GM12878 (cell line): ENCODE measurements around the gene ATF4. TPM values are rescaled to one million over a fixed set of nuclear protein-coding genes. Genes with fewer than 3 reads are reported as not detected.

Experiments used
- ASH2L ChIP-seq: fragments of 300-600, 200-600 bp; sonication (generic); IDR thresholded peaks from 2 replicates; pipeline ENCODE4 v1.6.1; 2017; ENCODE audit warnings: low read depth, mild to moderate bottlenecking, borderline replicate concordance
- BCL3 ChIP-seq: IDR thresholded peaks from 2 replicates; pipeline ENCODE4 v1.6.1; 2011; ENCODE audit warnings: borderline replicate concordance, low read depth, mild to moderate bottlenecking, moderate library complexity, low read length; ENCODE audit not compliant: insufficient read depth, poor library complexity, severe bottlenecking
- CBFB ChIP-seq: IDR thresholded peaks from 2 replicates; pipeline ENCODE4 v1.6.1; 2016; ENCODE audit warnings: antibody characterized with exemption, low read depth
- CREB1 ChIP-seq: IDR thresholded peaks from 2 replicates; pipeline ENCODE4 v1.6.1; 2012; ENCODE audit warnings: low read depth, mild to moderate bottlenecking, inconsistent platforms
- DPF2 ChIP-seq: fragments of 450-650 bp; IDR thresholded peaks from 2 replicates; pipeline ENCODE4 v1.6.1; 2017; ENCODE audit warnings: mild to moderate bottlenecking
- E2F4 ChIP-seq: IDR thresholded peaks from 2 replicates; pipeline ENCODE4 v1.6.1; 2012; ENCODE audit warnings: low read depth, low read length, improper control_type of control experiment
- ESRRA ChIP-seq: IDR thresholded peaks from 2 replicates; pipeline ENCODE4 v1.6.1; 2012; ENCODE audit warnings: mild to moderate bottlenecking, low read length, improper control_type of control experiment
- HDGF ChIP-seq: fragments of 450-650 bp; IDR thresholded peaks from 2 replicates; pipeline ENCODE4 v1.6.1; 2016; ENCODE audit warnings: antibody characterized with exemption
- LARP7 ChIP-seq: fragments of 450-650 bp; IDR thresholded peaks from 2 replicates; pipeline ENCODE4 v1.6.1; 2017; ENCODE audit warnings: mild to moderate bottlenecking
- PBX3 ChIP-seq: IDR thresholded peaks from 2 replicates; pipeline ENCODE4 v1.6.1; 2011; ENCODE audit warnings: mild to moderate bottlenecking, low read depth, low read length, moderate library complexity; ENCODE audit not compliant: insufficient replicate concordance
- POLR2A ChIP-seq: IDR thresholded peaks from 2 replicates; pipeline ENCODE4 v1.6.1; 2011; ENCODE audit warnings: low read depth, mild to moderate bottlenecking, low read length
- POLR2AphosphoS2 ChIP-seq: IDR thresholded peaks from 2 replicates; pipeline ENCODE4 v1.6.1; 2011; ENCODE audit warnings: low read depth, mild to moderate bottlenecking, low read length, improper control_type of control experiment, moderate library complexity
- POLR2AphosphoS5 ChIP-seq: IDR thresholded peaks from 2 replicates; pipeline ENCODE4 v1.6.1; 2011; ENCODE audit warnings: mild to moderate bottlenecking, low read length, inconsistent platforms
- RAD51 ChIP-seq: fragments of 450-650 bp; IDR thresholded peaks from 2 replicates; pipeline ENCODE4 v1.6.1; 2016; ENCODE audit warnings: moderate library complexity, mild to moderate bottlenecking, inconsistent platforms
- RELA ChIP-seq: fragments of 450-650 bp; IDR thresholded peaks from 2 replicates; pipeline ENCODE4 v1.8.0; 2014; ENCODE audit warnings: borderline replicate concordance; ENCODE audit not compliant: partially characterized antibody
- SMC3 ChIP-seq: IDR thresholded peaks from 2 replicates; pipeline ENCODE4 v1.6.1; 2011; ENCODE audit warnings: low read length, improper control_type of control experiment, borderline replicate concordance
- TCF3 ChIP-seq: IDR thresholded peaks from 2 replicates; pipeline ENCODE4 v1.6.1; 2012; ENCODE audit warnings: low read depth, mild to moderate bottlenecking, low read length, borderline replicate concordance; ENCODE audit not compliant: insufficient read depth
- YY1 ChIP-seq: IDR thresholded peaks from 2 replicates; pipeline ENCODE4 v1.6.1; 2011; ENCODE audit warnings: low read depth, mild to moderate bottlenecking, low read length
- ZBTB40 ChIP-seq: fragments of 450-650 bp; IDR thresholded peaks from 2 replicates; pipeline ENCODE4 v1.6.1; 2016; ENCODE audit warnings: mild to moderate bottlenecking, moderate library complexity, borderline replicate concordance
- ZNF274 ChIP-seq: IDR thresholded peaks from one replicate; pipeline ENCODE4 v1.8.0; 2011; ENCODE audit not compliant: insufficient read length, insufficient read depth
- ZNF622 ChIP-seq: fragments of 450-650 bp; IDR thresholded peaks from 2 replicates; pipeline ENCODE4 v1.6.1; 2017; ENCODE audit warnings: mild to moderate bottlenecking, inconsistent platforms
- ZSCAN29 ChIP-seq: fragments of 450-650 bp; IDR thresholded peaks from 2 replicates; pipeline ENCODE4 v1.6.1; 2017; ENCODE audit warnings: mild to moderate bottlenecking, moderate library complexity
- polyA plus RNA-seq, 11 experiments: library from polyadenylated mRNA; depleted of rRNA in 4 of 11; unstranded in 6 of 11; stranded (reverse) in 5 of 11; fragments of >200 nt; fragmentation: Nextera tagmentation in 4 of 11; fragmentation: Illumina TruSeq in 1 of 11; extraction: Ambion mirVana in 4 of 11; extraction: Trizol in 1 of 11; gene quantifications; 1 replicate in 1 of 11; 2 replicates in 10 of 11; pipeline versions ENCODE4 v1.2.1 to v1.2.3, GENCODE V29; 2011 to 2016; ENCODE audit warnings: inconsistent platforms in 2 of 11, missing spikeins in 2 of 11, low read depth in 1 of 11
- total RNA-seq, 4 experiments: library from RNA; depleted of rRNA in 3 of 4; stranded (reverse); fragments of >200 nt in 3 of 4; fragmentation: Illumina TruSeq in 1 of 4; extraction: Trizol in 1 of 4; gene quantifications; 2 replicates each; pipeline versions ENCODE4 v1.2.1 to v1.2.3, GENCODE V29; 2013 to 2021

ATF4 gene
- total and polyA plus RNA-seq, 10 of the 15 experiments (the other 5 are each of a cell fraction or from before 2014, with no cell fraction given): 88.3 to 605 (median 320) TPM

- TF ChIP-seq ZBTB40: peak; percentile 92
- peak; percentile 76 for TF ChIP-seq CREB1
- no peak for TF ChIP-seq RAD51
- 0 out of 2 replicates have a peak, but pooled peaks have one; percentile 20 for TF ChIP-seq TCF3
- TF ChIP-seq ASH2L: no peak
- TF ChIP-seq ZNF274: no peak
- peak; percentile 94 for TF ChIP-seq POLR2A
- TF ChIP-seq ESRRA: peak; percentile 94
- TF ChIP-seq E2F4: no peak
- peak; percentile 79; the same call in 1 of the 2 replicates for TF ChIP-seq POLR2AphosphoS2
- TF ChIP-seq ZSCAN29: no peak
- no peak for TF ChIP-seq BCL3
- peak; percentile 21; the same call in 1 of the 2 replicates for TF ChIP-seq LARP7
- TF ChIP-seq CBFB: no peak
- no peak for TF ChIP-seq SMC3
- TF ChIP-seq ZNF622: no peak
- TF ChIP-seq POLR2AphosphoS5: peak; percentile 86
- TF ChIP-seq YY1: peak; percentile 97
- TF ChIP-seq RELA: peak; percentile 22
- 0 out of 2 replicates have a peak, but pooled peaks have one; percentile 15 for TF ChIP-seq DPF2
- TF ChIP-seq HDGF: peak; percentile 89
- TF ChIP-seq PBX3: no peak
These were observed 18.1 kb upstream of the ATF4 start, which contains the start of gene MIEF1 (continued) for GRCh38 chr22:39502109-39502788.
